ENCODE data around the gene SLFN11. TPM values are rescaled to one million over a fixed set of nuclear protein-coding genes. Genes with fewer than 3 reads are reported as not detected.

The SLFN11 gene
- total and polyA plus RNA-seq, 2 donors (not counting 1 experiment from before 2014, with no cell fraction given), result 63.6 to 74.1 TPM

DNA sequence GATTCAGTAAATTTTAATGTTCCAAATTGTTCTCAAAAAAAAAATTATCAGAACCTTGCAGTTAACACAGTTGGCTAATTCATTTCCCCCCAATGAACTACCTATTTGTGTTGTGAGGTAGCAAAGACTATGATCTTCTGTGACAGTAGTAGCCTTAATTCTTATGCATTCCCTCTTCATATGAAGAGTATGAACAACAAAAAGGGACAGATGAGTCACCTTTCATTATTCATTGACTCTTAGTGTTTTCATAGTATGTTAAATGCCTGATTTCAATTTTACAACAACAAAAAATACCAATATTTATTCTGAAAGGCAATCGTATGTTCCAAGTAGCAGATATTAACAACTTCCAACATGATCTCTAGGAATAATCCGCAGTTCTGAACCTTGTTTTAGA is 3.6 kb upstream of the SLFN11 start:
- H3K27me3 ChIP-seq (ENCODE audit: control insufficient read depth, insufficient read depth, low read length), result no peaks in the 10 kb centered on the region
- H2AFZ ChIP-seq (ENCODE audit: low read length), result no peak overlapping the region
- no peak overlapping the region for H3K4me3 ChIP-seq (replicated peaks in 1 of 4; ENCODE audit: control extremely low read depth in 1 of 4, insufficient read depth in 1 of 4, low read depth in 3 of 4, low read length in 4 of 4)
- no peaks in the 10 kb centered on the region for H3K9me3 ChIP-seq (ENCODE audit: control insufficient read depth, insufficient read depth, low read depth, low read length)
- no peak for DNase-seq (ENCODE audit: low read depth in 2 of 2)
- H3K36me3 ChIP-seq (ENCODE audit: control insufficient read depth, insufficient read depth, low read length), result no peaks in the 10 kb centered on the region
- no peak overlapping the region for H3K4me2 ChIP-seq (ENCODE audit: extremely low read depth, insufficient read depth, low read length)
- TF ChIP-seq EZH2 (IDR thresholded peaks at IDR 0.05; ENCODE audit: low read length, missing control alignments) (no peak), CTCF (conservative IDR thresholded peaks at IDR 0.05 in 1 of 2, IDR thresholded peaks at IDR 0.05 in 1 of 2; ENCODE audit: low read depth in 1 of 2, low read length in 2 of 2) (no peak)
- H3K79me2 ChIP-seq (ENCODE audit: control insufficient read depth, insufficient read depth, low read length), result peaks cover 13% of the 10 kb centered on the region
- H3K27ac ChIP-seq (ENCODE audit: insufficient read depth, low read length), result no peak overlapping the region
- no peaks in the 10 kb centered on the region for H3K4me1 ChIP-seq (ENCODE audit: control insufficient read depth, extremely low read depth, insufficient read depth, low read length)
- H3K9ac ChIP-seq (ENCODE audit: insufficient read depth, low read length), result no peak overlapping the region
- H4K20me1 ChIP-seq (ENCODE audit: control insufficient read depth, extremely low read depth, insufficient read depth, low read length), result no peaks in the 10 kb centered on the region

DNA sequence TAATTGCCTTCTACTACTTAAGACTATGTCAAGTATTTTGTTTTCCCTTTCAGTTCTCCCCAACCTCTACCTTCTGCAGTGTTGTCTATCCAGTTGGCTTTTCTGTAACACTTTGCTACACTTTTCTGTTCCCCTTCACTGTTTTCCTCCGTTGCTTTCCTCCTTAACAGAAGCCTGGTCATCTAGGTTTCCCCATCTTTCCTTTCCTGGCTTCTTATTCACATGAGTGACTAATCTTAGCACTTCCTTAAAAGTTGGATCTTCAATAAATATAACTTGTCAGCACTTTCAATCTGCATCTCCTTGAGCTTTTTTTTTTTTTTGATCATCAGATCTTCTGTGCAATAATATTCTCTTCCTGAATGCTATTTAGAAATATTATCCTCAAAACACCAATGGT is 2.8 kb upstream of the SLFN11 start:
- no peaks in the 10 kb centered on the region for H3K4me1 ChIP-seq (ENCODE audit: control insufficient read depth, extremely low read depth, insufficient read depth, low read length)
- H3K79me2 ChIP-seq (ENCODE audit: control insufficient read depth, insufficient read depth, low read length), result peaks cover 21% of the 10 kb centered on the region
- peak overlapping the region; percentile 43 for H3K27ac ChIP-seq (ENCODE audit: insufficient read depth, low read length)
- peak in 1 of 2 donors; percentile 31 for DNase-seq (ENCODE audit: low read depth in 2 of 2)
- no peaks in the 10 kb centered on the region for H3K36me3 ChIP-seq (ENCODE audit: control insufficient read depth, insufficient read depth, low read length)
- H3K4me2 ChIP-seq (ENCODE audit: extremely low read depth, insufficient read depth, low read length), result peak overlapping the region; percentile 68
- H3K9ac ChIP-seq (ENCODE audit: insufficient read depth, low read length), result no peak overlapping the region
- H2AFZ ChIP-seq (ENCODE audit: low read length), result peak overlapping the region; percentile 51
- H3K9me3 ChIP-seq (ENCODE audit: control insufficient read depth, insufficient read depth, low read depth, low read length), result no peaks in the 10 kb centered on the region
- H3K27me3 ChIP-seq (ENCODE audit: control insufficient read depth, insufficient read depth, low read length), result no peaks in the 10 kb centered on the region
- H4K20me1 ChIP-seq (ENCODE audit: control insufficient read depth, extremely low read depth, insufficient read depth, low read length), result no peaks in the 10 kb centered on the region
- no peak for TF ChIP-seq CTCF (conservative IDR thresholded peaks at IDR 0.05 in 1 of 2, IDR thresholded peaks at IDR 0.05 in 1 of 2; ENCODE audit: low read depth in 1 of 2, low read length in 2 of 2)
- peak overlapping the region in 1 of 4 experiments; percentile 5 for H3K4me3 ChIP-seq (replicated peaks in 1 of 4; ENCODE audit: control extremely low read depth in 1 of 4, insufficient read depth in 1 of 4, low read depth in 3 of 4, low read length in 4 of 4)

GRCh38 chr17:35374766-35375344 is 1.4 kb upstream of the SLFN11 start:
- TF ChIP-seq CTCF (conservative IDR thresholded peaks at IDR 0.05 in 1 of 2, IDR thresholded peaks at IDR 0.05 in 1 of 2; ENCODE audit: low read depth in 1 of 2, low read length in 2 of 2) (no peak), EZH2 (IDR thresholded peaks at IDR 0.05; ENCODE audit: low read length, missing control alignments) (no peak)
- H4K20me1 ChIP-seq (ENCODE audit: control insufficient read depth, extremely low read depth, insufficient read depth, low read length), result no peaks in the 10 kb centered on the region
- peak overlapping the region; percentile 98 for H3K9ac ChIP-seq (ENCODE audit: insufficient read depth, low read length)
- H3K79me2 ChIP-seq (ENCODE audit: control insufficient read depth, insufficient read depth, low read length), result peaks cover 31% of the 10 kb centered on the region
- no peaks in the 10 kb centered on the region for H3K36me3 ChIP-seq (ENCODE audit: control insufficient read depth, insufficient read depth, low read length)
- H2AFZ ChIP-seq (ENCODE audit: low read length), result peak overlapping the region; percentile 70
- peak overlapping the region; percentile 83 to 91 (median 86) for H3K4me3 ChIP-seq (replicated peaks in 1 of 4; ENCODE audit: control extremely low read depth in 1 of 4, insufficient read depth in 1 of 4, low read depth in 3 of 4, low read length in 4 of 4)
- no peaks in the 10 kb centered on the region for H3K4me1 ChIP-seq (ENCODE audit: control insufficient read depth, extremely low read depth, insufficient read depth, low read length)
- DNase-seq (ENCODE audit: low read depth in 2 of 2), result no peak
- no peaks in the 10 kb centered on the region for H3K9me3 ChIP-seq (ENCODE audit: control insufficient read depth, insufficient read depth, low read depth, low read length)
- peak overlapping the region; percentile 97 for H3K4me2 ChIP-seq (ENCODE audit: extremely low read depth, insufficient read depth, low read length)
- H3K27ac ChIP-seq (ENCODE audit: insufficient read depth, low read length), result peak overlapping the region; percentile 100
- no peaks in the 10 kb centered on the region for H3K27me3 ChIP-seq (ENCODE audit: control insufficient read depth, insufficient read depth, low read length)
